Measurements from ENCODE around the gene MMRN1.

GRCh38 chr4:89889289-89889688, 5.4 kb upstream of the MMRN1 start:
- TF ChIP-seq, protein P1, sequence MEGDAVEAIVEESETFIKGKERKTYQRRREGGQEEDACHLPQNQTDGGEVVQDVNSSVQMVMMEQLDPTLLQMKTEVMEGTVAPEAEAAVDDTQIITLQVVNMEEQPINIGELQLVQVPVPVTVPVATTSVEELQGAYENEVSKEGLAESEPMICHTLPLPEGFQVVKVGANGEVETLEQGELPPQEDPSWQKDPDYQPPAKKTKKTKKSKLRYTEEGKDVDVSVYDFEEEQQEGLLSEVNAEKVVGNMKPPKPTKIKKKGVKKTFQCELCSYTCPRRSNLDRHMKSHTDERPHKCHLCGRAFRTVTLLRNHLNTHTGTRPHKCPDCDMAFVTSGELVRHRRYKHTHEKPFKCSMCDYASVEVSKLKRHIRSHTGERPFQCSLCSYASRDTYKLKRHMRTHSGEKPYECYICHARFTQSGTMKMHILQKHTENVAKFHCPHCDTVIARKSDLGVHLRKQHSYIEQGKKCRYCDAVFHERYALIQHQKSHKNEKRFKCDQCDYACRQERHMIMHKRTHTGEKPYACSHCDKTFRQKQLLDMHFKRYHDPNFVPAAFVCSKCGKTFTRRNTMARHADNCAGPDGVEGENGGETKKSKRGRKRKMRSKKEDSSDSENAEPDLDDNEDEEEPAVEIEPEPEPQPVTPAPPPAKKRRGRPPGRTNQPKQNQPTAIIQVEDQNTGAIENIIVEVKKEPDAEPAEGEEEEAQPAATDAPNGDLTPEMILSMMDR (conservative IDR thresholded peaks at IDR 0.05; ENCODE audit: low read depth in 2 of 2) = no peak
- TF ChIP-seq JUNB (IDR thresholded peaks at IDR 0.05; ENCODE audit: unreplicated experiment) = no peak
- TF ChIP-seq POLR2AphosphoS5 (IDR thresholded peaks at IDR 0.05; ENCODE audit: low read depth) = no peak
- TF ChIP-seq STAT1 (IDR thresholded peaks at IDR 0.05; ENCODE audit: unreplicated experiment) = no peak
- no peak for TF ChIP-seq CREB1 (CRISPR knock-in tag; IDR thresholded peaks at IDR 0.05; ENCODE audit: low read depth)

All from GM23338 (cell line).